KG1 (cell line): ENCODE results near the gene RASL11A.
"Not testable (repeated sequence)": the region's sequence is repeated elsewhere in the genome, so short reads cannot be mapped to it uniquely, and the experiment has no call there.

ENCODE experiments used
- DNase-seq: peaks from one replicate; lab custom pipeline; 2025; lab: John Stamatoyannopoulos, UW

Gene RASL11A

DNA sequence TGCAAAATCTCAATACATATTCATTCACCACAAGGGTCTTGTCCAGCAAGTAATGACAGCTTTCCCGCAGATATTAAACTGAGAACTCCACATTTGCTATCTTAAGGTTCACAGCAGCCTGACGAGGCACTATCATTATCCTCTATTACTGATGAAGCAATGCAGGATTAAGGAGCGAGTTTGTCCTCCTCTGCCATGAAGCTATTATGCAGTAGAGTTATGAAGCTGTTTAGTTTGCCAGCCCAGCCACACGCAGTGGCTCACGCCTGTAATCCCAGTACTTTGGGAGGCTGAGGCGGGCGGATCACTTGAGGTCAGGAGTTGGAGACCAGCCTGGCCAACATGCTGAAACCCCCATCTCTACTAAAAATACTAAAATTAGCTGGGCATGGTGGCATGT lies 29.8 kb downstream of the RASL11A start:
- not testable (repeated sequence) for DNase-seq

- DNase-seq: no peak
Measured at GRCh38 chr13:27300941-27301586, 30.4 kb downstream of the RASL11A start.

DNA sequence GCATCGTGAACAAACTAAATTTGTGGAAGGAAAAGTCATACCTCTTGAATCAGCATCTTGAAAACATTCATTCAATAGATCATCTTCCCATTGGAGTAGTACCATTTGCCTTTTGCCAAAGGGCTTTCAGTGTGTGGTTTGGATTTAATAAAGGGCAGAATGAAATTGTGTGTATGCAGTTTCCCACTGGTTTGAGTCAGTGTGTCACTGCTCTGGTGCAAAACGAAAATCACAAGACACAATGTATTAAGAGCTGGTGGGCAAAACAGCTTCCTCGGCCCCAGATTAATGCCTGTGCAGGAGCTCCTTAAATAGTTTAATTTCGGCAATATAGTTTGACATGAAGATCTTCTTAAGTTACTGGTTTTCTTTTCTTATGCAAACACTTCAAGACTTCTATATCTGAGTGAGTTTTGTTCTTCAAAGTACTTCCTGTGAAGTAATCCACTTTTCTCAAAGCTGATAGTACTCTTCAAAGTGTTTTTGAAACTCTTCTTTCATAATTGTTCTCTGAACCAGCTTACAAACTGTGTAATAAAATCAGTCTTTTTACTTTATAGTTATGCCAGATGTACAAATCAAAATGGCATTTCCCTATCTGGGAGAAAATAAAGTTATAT lies 32.1 kb downstream of the RASL11A start:
- DNase-seq: no peak

DNA sequence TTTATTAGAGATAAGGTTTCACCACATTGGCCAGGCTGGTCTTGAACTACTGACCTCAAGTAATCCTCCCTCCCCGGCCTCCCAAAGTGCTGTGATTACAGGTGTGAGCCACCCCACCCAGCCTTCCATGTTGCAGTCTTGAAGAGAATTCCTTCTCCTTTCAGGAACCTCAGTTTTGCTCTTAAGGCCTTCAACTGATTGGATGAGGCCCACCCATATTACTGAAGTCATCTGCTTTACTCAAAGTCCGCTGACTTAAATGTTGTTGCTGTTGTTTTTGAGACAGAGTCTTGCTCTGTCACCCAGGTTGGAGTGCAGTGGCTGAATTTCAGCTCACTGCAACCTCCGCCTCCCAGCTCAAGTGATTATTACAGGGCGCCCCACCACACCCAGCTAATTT lies 33.5 kb downstream of the RASL11A start:
- no peak for DNase-seq

DNA sequence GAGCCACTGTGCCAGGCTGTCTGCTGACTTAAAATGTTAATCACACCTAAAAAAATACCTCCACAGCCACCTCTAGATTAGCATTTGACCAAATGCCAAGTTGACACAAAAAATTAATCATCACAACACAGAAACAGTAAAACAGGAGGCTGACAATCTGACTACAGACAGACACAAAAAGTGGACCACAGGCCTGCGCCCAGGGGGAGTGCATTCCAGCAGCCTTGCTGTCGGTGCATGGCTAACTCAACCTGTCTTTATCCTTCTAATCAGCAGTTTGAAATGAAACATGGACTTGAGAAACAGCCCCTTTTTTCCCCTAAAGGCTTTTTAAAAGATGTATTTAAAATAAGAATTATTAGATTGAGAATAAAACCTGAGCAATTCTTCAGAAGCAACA lies 34.0 kb downstream of the RASL11A start:
- DNase-seq: no peak

DNA sequence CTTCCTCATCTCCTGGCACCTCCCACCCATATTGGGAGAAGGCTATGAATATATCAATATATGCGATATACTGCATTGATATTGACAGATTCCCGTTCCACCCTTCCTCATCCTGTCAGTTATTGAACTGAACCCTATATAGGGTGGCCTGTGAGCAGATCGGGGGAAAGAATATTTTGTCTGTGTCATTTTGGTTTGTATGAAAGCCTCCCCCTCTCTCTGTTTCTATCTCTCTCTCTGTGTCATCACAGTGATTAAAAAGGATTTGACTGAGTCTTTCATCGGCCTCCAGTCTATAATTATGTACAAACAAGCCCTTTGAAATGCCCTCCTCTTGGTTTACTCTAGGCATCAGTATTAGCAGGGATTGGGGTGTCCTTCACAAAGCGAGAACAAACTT lies 35.7 kb downstream of the RASL11A start:
- DNase-seq: no peak

DNA sequence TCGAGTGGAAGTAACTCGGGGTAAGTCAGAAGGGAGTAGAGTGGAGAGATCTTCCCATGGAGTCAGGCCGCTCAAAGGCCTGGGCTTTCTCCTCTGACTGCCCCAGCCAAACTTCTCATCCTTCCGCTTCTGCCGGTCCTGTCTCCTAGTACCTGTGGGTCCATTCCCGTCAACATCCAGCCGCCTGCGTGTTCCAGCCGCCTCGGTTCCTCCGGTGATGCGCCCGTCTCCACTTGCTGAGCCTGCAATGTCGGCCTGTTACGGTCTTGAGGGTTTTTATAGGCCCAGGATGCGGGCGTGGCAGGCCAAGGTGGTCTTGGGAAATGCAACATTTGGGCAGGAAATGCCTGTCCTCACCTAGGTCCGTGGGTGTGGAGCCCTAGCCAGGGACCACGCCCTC lies 38.3 kb downstream of the RASL11A start:
- DNase-seq: no peak

- DNase-seq: no peak
Measured at GRCh38 chr13:27309401-27309958, 38.9 kb downstream of the RASL11A start.

GRCh38 chr13:27309967-27310598 lies 39.5 kb downstream of the RASL11A start:
- no peak for DNase-seq

- no peak for DNase-seq
Measured at GRCh38 chr13:27310946-27311345, 40.3 kb downstream of the RASL11A start.

- DNase-seq: no peak
Measured at GRCh38 chr13:27311518-27312210, 41.0 kb downstream of the RASL11A start.

- no peak for DNase-seq
Measured at GRCh38 chr13:27313770-27314169, 43.1 kb downstream of the RASL11A start.

DNA sequence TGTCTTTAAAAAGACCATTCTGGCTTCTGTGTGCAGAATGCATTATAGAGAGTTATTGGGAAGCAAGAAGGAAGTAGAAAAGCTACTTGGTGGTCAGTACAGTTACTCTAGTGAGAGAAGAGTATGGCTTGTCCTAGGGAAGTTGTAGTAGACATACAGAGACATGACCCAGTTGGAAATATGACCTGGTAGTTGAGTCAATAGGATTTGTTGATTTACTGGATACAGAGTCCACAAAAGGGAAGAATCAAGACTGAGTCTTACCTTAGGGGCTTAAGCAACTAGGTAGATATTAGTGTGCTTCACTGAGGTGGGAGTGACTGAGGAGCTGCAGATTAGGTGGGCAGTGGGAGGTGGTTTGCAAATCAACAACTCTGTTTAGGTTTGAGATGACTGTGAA lies 48.8 kb downstream of the RASL11A start:
- DNase-seq: no peak

DNA sequence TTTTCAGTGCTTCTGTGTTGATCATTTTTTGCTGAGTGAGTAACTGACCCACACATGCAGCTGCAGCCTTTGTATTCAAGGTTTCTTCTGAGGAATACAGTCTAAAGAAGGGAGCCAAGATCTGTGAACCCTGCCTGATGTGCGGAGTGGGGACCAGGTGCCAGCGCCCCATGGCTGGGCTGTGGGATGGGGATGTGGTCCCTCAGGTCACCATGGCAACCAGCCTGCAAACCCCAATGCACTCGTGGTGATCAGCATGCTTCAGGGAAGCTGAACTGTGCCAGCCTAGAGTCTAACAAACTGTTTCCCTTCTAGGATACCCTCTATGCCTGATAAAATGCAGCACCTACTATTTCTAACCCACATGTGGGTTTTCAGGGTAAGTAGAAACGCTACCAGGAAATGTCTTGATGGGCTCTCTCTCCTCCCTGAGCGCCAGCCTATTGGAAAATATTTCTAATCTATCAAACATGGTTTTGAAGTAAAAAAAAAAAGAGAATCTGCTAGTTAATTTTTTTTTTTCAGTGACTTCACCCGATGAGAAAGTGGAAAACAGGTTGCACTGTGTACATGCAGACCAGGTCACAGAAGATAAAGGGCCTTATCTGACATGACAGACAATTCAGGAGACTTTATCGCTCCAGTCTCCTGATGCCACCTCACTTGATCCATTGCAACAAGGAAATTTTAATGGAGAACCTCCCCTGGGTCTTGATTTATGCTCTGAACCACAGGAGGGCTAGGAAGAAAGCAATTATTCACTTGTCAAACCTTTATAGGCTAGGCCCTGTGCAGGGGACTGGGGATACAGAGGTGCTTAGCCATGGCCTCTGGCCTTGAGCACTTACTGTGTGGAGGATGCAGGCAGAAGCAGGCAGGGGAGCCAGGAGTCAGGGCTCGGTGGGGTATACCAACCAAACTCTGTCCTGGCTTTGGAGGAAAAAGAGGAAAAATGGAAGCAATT lies 51.1 kb downstream of the RASL11A start:
- DNase-seq: no peak

- DNase-seq: not testable (repeated sequence)
Measured at GRCh38 chr13:27322443-27322842, 51.8 kb downstream of the RASL11A start.
